ENCODE data around the gene DCC. TPM values are rescaled to one million over a fixed set of nuclear protein-coding genes. Genes with fewer than 3 reads are reported as not detected.

The DCC gene, protein sequence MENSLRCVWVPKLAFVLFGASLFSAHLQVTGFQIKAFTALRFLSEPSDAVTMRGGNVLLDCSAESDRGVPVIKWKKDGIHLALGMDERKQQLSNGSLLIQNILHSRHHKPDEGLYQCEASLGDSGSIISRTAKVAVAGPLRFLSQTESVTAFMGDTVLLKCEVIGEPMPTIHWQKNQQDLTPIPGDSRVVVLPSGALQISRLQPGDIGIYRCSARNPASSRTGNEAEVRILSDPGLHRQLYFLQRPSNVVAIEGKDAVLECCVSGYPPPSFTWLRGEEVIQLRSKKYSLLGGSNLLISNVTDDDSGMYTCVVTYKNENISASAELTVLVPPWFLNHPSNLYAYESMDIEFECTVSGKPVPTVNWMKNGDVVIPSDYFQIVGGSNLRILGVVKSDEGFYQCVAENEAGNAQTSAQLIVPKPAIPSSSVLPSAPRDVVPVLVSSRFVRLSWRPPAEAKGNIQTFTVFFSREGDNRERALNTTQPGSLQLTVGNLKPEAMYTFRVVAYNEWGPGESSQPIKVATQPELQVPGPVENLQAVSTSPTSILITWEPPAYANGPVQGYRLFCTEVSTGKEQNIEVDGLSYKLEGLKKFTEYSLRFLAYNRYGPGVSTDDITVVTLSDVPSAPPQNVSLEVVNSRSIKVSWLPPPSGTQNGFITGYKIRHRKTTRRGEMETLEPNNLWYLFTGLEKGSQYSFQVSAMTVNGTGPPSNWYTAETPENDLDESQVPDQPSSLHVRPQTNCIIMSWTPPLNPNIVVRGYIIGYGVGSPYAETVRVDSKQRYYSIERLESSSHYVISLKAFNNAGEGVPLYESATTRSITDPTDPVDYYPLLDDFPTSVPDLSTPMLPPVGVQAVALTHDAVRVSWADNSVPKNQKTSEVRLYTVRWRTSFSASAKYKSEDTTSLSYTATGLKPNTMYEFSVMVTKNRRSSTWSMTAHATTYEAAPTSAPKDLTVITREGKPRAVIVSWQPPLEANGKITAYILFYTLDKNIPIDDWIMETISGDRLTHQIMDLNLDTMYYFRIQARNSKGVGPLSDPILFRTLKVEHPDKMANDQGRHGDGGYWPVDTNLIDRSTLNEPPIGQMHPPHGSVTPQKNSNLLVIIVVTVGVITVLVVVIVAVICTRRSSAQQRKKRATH (N-terminal part only)
- total RNA-seq: 0.14 and 0.27 TPM in 2 replicates
- 0.07 and 0.38 TPM in 2 replicates for polyA plus RNA-seq

GRCh38 chr18:52339891-52340371 is at the start of gene DCC:
Gene DCC (plus strand): TSS chr18:52340197. CDS start chr18:52340788, 591 bp downstream.
- Histone ChIP-seq H3K9me3 (ENCODE audit: low read depth) (no peaks in the 10 kb centered on the region), H3K4me1 (ENCODE audit: low read depth) (peaks cover 7% of the 10 kb centered on the region), H3K27ac (no peak within 1 kb of the TSS), H3K27me3 (peaks cover 53% of the 10 kb centered on the region), H3K36me3 (no peaks in the 10 kb centered on the region), H3K4me3 (peak within 1 kb of the TSS; percentile 30)
- DNase-seq (ENCODE audit: low read depth in 1 of 2, low spot score in 1 of 2): peak; percentile 49 to 76
- TF ChIP-seq CTCF (IDR thresholded peaks at IDR 0.05; ENCODE audit: low read depth, low read length): peak; percentile 41

- H3K9me3 ChIP-seq (ENCODE audit: low read depth): no peaks in the 10 kb centered on the region
- TF ChIP-seq CTCF (IDR thresholded peaks at IDR 0.05; ENCODE audit: low read depth, low read length): no peak
These were observed 29.3 kb upstream of the DCC start for GRCh38 chr18:52310651-52311050.

DNA sequence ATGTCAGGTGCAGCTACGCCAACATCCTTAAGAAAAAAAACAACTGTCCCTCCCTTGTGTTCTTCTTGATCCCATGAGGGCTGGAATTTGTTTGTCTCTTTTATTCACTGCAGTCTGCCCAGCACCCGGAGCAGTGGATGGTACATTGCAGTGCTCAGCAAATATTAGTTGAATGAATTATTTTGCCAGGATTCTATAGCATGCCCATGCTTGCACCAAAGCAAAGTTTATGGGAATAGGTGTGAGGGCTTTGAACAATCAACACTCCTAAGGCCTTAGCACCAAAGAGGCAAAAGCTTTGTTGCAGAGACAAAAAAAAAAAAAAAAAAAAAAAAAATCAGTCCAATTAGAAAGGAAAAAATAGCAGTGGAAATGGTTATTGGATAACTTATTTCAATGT is 28.7 kb upstream of the DCC start:
- Histone ChIP-seq H3K4me1 (ENCODE audit: low read depth) (no peaks in the 10 kb centered on the region), H3K4me3 (no peak overlapping the region), H3K36me3 (no peaks in the 10 kb centered on the region), H3K27ac (no peak overlapping the region), H3K27me3 (no peaks in the 10 kb centered on the region), H3K9me3 (ENCODE audit: low read depth) (no peaks in the 10 kb centered on the region)
- TF ChIP-seq CTCF (IDR thresholded peaks at IDR 0.05; ENCODE audit: low read depth, low read length): no peak
- no peak for DNase-seq (ENCODE audit: low read depth in 1 of 2, low spot score in 1 of 2)

More at GRCh38 chr18:52310651-52311050, 29.3 kb upstream of the DCC start:
- Histone ChIP-seq H3K36me3 (no peaks in the 10 kb centered on the region), H3K4me3 (no peak overlapping the region), H3K27me3 (no peaks in the 10 kb centered on the region), H3K4me1 (ENCODE audit: low read depth) (no peaks in the 10 kb centered on the region), H3K27ac (no peak overlapping the region)
- DNase-seq (ENCODE audit: low read depth in 1 of 2, low spot score in 1 of 2): no peak

GRCh38 chr18:52312346-52312745 is 27.7 kb upstream of the DCC start:
- H3K4me1 ChIP-seq (ENCODE audit: low read depth): no peaks in the 10 kb centered on the region
- no peak for TF ChIP-seq CTCF (IDR thresholded peaks at IDR 0.05; ENCODE audit: low read depth, low read length)
- no peaks in the 10 kb centered on the region for H3K9me3 ChIP-seq (ENCODE audit: low read depth)
- H3K36me3 ChIP-seq: no peaks in the 10 kb centered on the region
- H3K4me3 ChIP-seq: no peak overlapping the region
- DNase-seq (ENCODE audit: low read depth in 1 of 2, low spot score in 1 of 2): no peak
- no peak overlapping the region for H3K27ac ChIP-seq
- H3K27me3 ChIP-seq: no peaks in the 10 kb centered on the region

- no peak overlapping the region for H3K4me3 ChIP-seq
- DNase-seq (ENCODE audit: low read depth in 1 of 2, low spot score in 1 of 2): no peak
- no peaks in the 10 kb centered on the region for H3K9me3 ChIP-seq (ENCODE audit: low read depth)
- H3K27me3 ChIP-seq: no peaks in the 10 kb centered on the region
- H3K27ac ChIP-seq: no peak overlapping the region
- TF ChIP-seq CTCF (IDR thresholded peaks at IDR 0.05; ENCODE audit: low read depth, low read length): no peak
- H3K4me1 ChIP-seq (ENCODE audit: low read depth): no peaks in the 10 kb centered on the region
- H3K36me3 ChIP-seq: no peaks in the 10 kb centered on the region
These were observed 26.8 kb upstream of the DCC start for GRCh38 chr18:52313213-52313612.
